ENCODE data around the gene IDH1.

Gene IDH1

DNA sequence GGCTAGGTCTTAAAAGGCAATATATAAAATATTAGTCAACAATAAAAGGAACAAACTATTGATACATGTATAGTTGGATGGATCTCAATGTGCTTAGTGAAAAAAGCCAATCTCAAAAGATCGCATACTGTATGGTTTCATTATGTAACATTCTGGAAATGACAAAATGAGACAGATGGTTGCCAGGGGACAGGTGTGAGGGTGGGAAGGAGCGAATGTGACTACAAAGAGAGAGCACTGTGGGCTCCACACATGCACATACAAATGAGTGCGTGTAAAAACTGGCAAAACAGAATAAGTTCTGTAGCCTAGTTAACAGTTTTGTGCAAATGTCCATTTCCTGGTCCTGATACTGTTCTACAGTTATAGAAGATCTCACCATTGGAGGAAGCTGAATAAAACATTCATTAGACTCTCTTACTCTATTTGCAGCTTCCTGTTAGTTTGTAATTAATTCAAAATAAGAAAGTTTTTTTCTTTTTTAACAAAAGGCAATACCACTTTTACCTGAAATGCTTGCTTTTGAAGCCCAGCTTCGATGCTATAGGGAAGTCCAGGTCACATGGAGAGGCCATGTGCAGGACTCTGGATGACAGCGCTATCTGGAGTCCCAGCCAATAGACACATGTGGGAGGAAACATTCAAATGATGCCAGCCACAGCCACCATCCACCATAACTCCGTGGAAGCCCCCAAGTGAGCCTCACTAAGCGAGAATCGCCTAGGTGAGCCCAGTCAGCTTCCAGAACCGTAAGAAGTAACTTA, 44.0 kb downstream of the IDH1 start:
- Histone ChIP-seq H3K36me3 (ENCODE audit: insufficient read depth, low read length) (no peaks in the 10 kb centered on the region), H3K4me3 (no peak overlapping the region), H3K9ac (ENCODE audit: insufficient read length) (no peak overlapping the region), H3K9me3 (ENCODE audit: low read depth, low read length) (no peaks in the 10 kb centered on the region), H3K27ac (no peak overlapping the region)
- no peak for TF ChIP-seq EZH2 (IDR thresholded peaks at IDR 0.05)
- TF ChIP-seq POLR2AphosphoS5 (IDR thresholded peaks at IDR 0.05; ENCODE audit: borderline replicate concordance, low read depth, low read length) = no peak
- no peak for TF ChIP-seq FOXP2 (optimal IDR thresholded peaks at IDR 0.05; ENCODE audit: control extremely low read depth, extremely low read length, insufficient read depth)
- DNase-seq (ENCODE audit: low read depth, low spot score) = no peak

- H3K4me3 ChIP-seq = no peak overlapping the region
- no peak overlapping the region for H3K27ac ChIP-seq
- DNase-seq (ENCODE audit: low read depth, low spot score) = no peak
- no peak overlapping the region for H3K9ac ChIP-seq (ENCODE audit: insufficient read length)
- no peaks in the 10 kb centered on the region for H3K9me3 ChIP-seq (ENCODE audit: low read depth, low read length)
- TF ChIP-seq FOXP2 (optimal IDR thresholded peaks at IDR 0.05; ENCODE audit: control extremely low read depth, extremely low read length, insufficient read depth) (no peak), EZH2 (IDR thresholded peaks at IDR 0.05) (no peak), POLR2AphosphoS5 (IDR thresholded peaks at IDR 0.05; ENCODE audit: borderline replicate concordance, low read depth, low read length) (no peak)
- H3K36me3 ChIP-seq (ENCODE audit: insufficient read depth, low read length) = no peaks in the 10 kb centered on the region
These were observed 46.4 kb downstream of the IDH1 start for GRCh38 chr2:208208335-208209085.

GRCh38 chr2:208207769-208208168, 47.1 kb downstream of the IDH1 start:
- Histone ChIP-seq H3K9me3 (ENCODE audit: low read depth, low read length) (no peaks in the 10 kb centered on the region), H3K4me3 (no peak overlapping the region), H3K27ac (no peak overlapping the region), H3K9ac (ENCODE audit: insufficient read length) (no peak overlapping the region), H3K36me3 (ENCODE audit: insufficient read depth, low read length) (no peaks in the 10 kb centered on the region)
- no peak for DNase-seq (ENCODE audit: low read depth, low spot score)
- no peak for TF ChIP-seq POLR2AphosphoS5 (IDR thresholded peaks at IDR 0.05; ENCODE audit: borderline replicate concordance, low read depth, low read length)
- no peak for TF ChIP-seq EZH2 (IDR thresholded peaks at IDR 0.05)
- TF ChIP-seq FOXP2 (optimal IDR thresholded peaks at IDR 0.05; ENCODE audit: control extremely low read depth, extremely low read length, insufficient read depth) = no peak

- no peak for DNase-seq (ENCODE audit: low read depth, low spot score)
- H3K27ac ChIP-seq = no peak overlapping the region
- H3K9ac ChIP-seq (ENCODE audit: insufficient read length) = no peak overlapping the region
- TF ChIP-seq POLR2AphosphoS5 (IDR thresholded peaks at IDR 0.05; ENCODE audit: borderline replicate concordance, low read depth, low read length) (no peak), FOXP2 (optimal IDR thresholded peaks at IDR 0.05; ENCODE audit: control extremely low read depth, extremely low read length, insufficient read depth) (no peak), EZH2 (IDR thresholded peaks at IDR 0.05) (no peak)
- no peak overlapping the region for H3K4me3 ChIP-seq
- no peaks in the 10 kb centered on the region for H3K9me3 ChIP-seq (ENCODE audit: low read depth, low read length)
- no peaks in the 10 kb centered on the region for H3K36me3 ChIP-seq (ENCODE audit: insufficient read depth, low read length)
These were observed 50.7 kb downstream of the IDH1 start for GRCh38 chr2:208204166-208204565.

GRCh38 chr2:208195531-208195930, 59.3 kb downstream of the IDH1 start:
- H3K4me3 ChIP-seq = no peak overlapping the region
- no peak for DNase-seq (ENCODE audit: low read depth, low spot score)
- no peaks in the 10 kb centered on the region for H3K9me3 ChIP-seq (ENCODE audit: low read depth, low read length)
- H3K9ac ChIP-seq (ENCODE audit: insufficient read length) = no peak overlapping the region
- no peaks in the 10 kb centered on the region for H3K36me3 ChIP-seq (ENCODE audit: insufficient read depth, low read length)
- no peak overlapping the region for H3K27ac ChIP-seq
- TF ChIP-seq FOXP2 (optimal IDR thresholded peaks at IDR 0.05; ENCODE audit: control extremely low read depth, extremely low read length, insufficient read depth) (no peak), EZH2 (IDR thresholded peaks at IDR 0.05) (no peak), POLR2AphosphoS5 (IDR thresholded peaks at IDR 0.05; ENCODE audit: borderline replicate concordance, low read depth, low read length) (no peak)

DNA sequence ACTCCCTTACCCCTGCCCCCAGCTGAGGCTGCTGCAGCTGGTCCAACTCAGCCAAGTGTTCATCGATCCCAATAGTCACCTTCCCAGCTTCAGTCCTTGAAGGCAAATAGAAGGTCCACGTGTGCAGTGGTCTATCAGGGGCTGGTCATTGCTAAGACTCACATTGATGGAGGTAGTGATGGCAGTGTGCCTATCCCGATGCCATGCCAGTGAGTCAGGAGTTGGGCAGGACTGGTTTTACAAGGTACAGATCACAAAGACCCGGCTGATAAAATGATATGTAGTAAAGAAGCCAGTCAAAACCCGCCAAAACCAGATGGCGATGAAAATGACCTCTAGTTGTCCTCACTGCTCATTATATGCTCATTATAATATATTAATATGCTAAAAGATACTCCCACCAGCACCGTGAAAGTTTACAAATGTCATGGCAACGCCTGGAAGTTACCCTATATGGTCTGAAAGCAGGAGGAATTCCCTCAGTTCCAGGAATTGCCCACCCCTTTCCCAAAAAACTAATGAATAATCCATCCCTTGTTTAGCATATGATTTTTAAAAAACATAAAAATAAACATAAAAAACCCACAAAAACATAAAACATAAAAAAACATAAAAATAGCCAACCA, 62.1 kb downstream of the IDH1 start:
- no peaks in the 10 kb centered on the region for H3K9me3 ChIP-seq (ENCODE audit: low read depth, low read length)
- H3K27ac ChIP-seq = no peak overlapping the region
- no peak overlapping the region for H3K4me3 ChIP-seq
- H3K36me3 ChIP-seq (ENCODE audit: insufficient read depth, low read length) = no peaks in the 10 kb centered on the region
- TF ChIP-seq FOXP2 (optimal IDR thresholded peaks at IDR 0.05; ENCODE audit: control extremely low read depth, extremely low read length, insufficient read depth) = no peak
- TF ChIP-seq POLR2AphosphoS5 (IDR thresholded peaks at IDR 0.05; ENCODE audit: borderline replicate concordance, low read depth, low read length) = no peak
- no peak for TF ChIP-seq EZH2 (IDR thresholded peaks at IDR 0.05)
- no peak overlapping the region for H3K9ac ChIP-seq (ENCODE audit: insufficient read length)
- no peak for DNase-seq (ENCODE audit: low read depth, low spot score)

- no peak within 1 kb of the TSS for H3K9ac ChIP-seq (ENCODE audit: insufficient read length)
- no peaks in the 10 kb centered on the region for H3K36me3 ChIP-seq (ENCODE audit: insufficient read depth, low read length)
These were observed 64.9 kb downstream of the IDH1 start, which contains the start of gene C2orf80 for GRCh38 chr2:208189810-208190503. Gene C2orf80 (minus strand): TSS chr2:208190030. CDS start chr2:208186986, 3,044 bp downstream.

More at GRCh38 chr2:208189810-208190503, 64.9 kb downstream of the IDH1 start, which contains the start of gene C2orf80:
- H3K9me3 ChIP-seq (ENCODE audit: low read depth, low read length) = no peaks in the 10 kb centered on the region
- TF ChIP-seq POLR2AphosphoS5 (IDR thresholded peaks at IDR 0.05; ENCODE audit: borderline replicate concordance, low read depth, low read length) (no peak), FOXP2 (optimal IDR thresholded peaks at IDR 0.05; ENCODE audit: control extremely low read depth, extremely low read length, insufficient read depth) (no peak), EZH2 (IDR thresholded peaks at IDR 0.05) (no peak)
- no peak within 1 kb of the TSS for H3K27ac ChIP-seq
- H3K4me3 ChIP-seq = no peak within 1 kb of the TSS
- DNase-seq (ENCODE audit: low read depth, low spot score) = no peak
